ENCODE data around the gene BACE2. TPM values are rescaled to one million over a fixed set of nuclear protein-coding genes. Genes with fewer than 3 reads are reported as not detected.

The BACE2 gene
- total and polyA plus RNA-seq, 7 donors, result 5.3 to 16.0 (median 7.2) TPM

DNA sequence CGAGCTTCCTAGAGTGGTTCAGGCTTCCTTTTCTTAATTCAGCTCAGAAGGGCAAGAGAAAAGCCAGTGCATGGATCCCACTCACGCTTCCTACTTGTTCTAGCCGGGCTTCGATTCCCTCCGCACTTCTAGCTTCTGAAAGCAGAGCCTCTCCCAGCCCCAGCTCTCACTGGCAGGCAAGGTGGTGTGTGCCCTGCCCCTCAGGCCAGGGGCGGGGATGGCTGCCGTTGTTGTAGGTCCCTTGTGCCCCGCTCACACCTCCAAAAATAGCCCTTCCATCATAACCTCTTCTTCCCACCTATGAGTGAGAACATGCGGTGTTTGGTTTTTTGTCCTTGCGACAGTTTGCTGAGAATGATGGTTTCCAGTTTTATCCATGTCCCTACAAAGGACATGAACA lies 31.6 kb downstream of the BACE2 start:
- Histone ChIP-seq H3K4me3 (no peak overlapping the region), H3K36me3 (ENCODE audit: insufficient read depth in 1 of 2, low read depth in 1 of 2) (no peaks in the 10 kb centered on the region), H3K9me3 (no peaks in the 10 kb centered on the region), H3K27me3 (ENCODE audit: insufficient read depth in 3 of 3, low read length in 2 of 3) (no peaks in the 10 kb centered on the region), H3K4me1 (no peaks in the 10 kb centered on the region), H3K27ac (no peak overlapping the region)
- TF ChIP-seq, protein P1, sequence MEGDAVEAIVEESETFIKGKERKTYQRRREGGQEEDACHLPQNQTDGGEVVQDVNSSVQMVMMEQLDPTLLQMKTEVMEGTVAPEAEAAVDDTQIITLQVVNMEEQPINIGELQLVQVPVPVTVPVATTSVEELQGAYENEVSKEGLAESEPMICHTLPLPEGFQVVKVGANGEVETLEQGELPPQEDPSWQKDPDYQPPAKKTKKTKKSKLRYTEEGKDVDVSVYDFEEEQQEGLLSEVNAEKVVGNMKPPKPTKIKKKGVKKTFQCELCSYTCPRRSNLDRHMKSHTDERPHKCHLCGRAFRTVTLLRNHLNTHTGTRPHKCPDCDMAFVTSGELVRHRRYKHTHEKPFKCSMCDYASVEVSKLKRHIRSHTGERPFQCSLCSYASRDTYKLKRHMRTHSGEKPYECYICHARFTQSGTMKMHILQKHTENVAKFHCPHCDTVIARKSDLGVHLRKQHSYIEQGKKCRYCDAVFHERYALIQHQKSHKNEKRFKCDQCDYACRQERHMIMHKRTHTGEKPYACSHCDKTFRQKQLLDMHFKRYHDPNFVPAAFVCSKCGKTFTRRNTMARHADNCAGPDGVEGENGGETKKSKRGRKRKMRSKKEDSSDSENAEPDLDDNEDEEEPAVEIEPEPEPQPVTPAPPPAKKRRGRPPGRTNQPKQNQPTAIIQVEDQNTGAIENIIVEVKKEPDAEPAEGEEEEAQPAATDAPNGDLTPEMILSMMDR (IDR thresholded peaks at IDR 0.05), result no peak
- 84 to 88% (median 88%) methylated on average over 10 of the region's 10 CpGs for WGBS, 3 donors
- ATAC-seq, result no peak
- intact Hi-C loops (cut with DNase I), result no loop called here
- DNase-seq, result no peak

DNA sequence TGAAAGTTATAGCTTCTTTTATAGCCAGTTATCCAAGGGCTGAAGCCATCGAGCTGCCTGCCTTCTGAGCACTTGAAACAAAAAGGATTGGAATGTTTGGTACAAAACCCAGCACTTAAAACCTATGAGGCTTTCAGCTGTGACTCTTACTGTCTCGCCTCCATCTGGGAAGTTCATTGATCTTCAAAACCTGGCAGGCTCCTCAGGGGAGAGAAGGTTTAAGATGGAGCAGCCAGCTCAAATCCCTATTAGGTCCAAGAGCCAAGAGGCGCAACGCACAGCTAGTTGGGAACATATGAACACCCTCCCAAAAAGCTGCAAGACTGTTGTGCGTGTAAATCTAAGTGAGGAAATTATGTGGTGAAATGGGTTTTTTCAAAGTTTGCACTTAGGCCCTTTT lies 33.4 kb downstream of the BACE2 start:
- 81 to 83% (median 82%) methylated on average over 5 of the region's 5 CpGs for WGBS, 3 donors
- Histone ChIP-seq H3K4me1 (no peaks in the 10 kb centered on the region), H3K4me3 (no peak overlapping the region), H3K27me3 (ENCODE audit: insufficient read depth in 3 of 3, low read length in 2 of 3) (no peaks in the 10 kb centered on the region), H3K36me3 (ENCODE audit: insufficient read depth in 1 of 2, low read depth in 1 of 2) (no peaks in the 10 kb centered on the region), H3K9me3 (no peaks in the 10 kb centered on the region), H3K27ac (no peak overlapping the region)
- intact Hi-C loops (cut with DNase I), result no loop called here
- no peak for ATAC-seq
- no peak for DNase-seq
- TF ChIP-seq, protein P1 (IDR thresholded peaks at IDR 0.05), result no peak

DNA sequence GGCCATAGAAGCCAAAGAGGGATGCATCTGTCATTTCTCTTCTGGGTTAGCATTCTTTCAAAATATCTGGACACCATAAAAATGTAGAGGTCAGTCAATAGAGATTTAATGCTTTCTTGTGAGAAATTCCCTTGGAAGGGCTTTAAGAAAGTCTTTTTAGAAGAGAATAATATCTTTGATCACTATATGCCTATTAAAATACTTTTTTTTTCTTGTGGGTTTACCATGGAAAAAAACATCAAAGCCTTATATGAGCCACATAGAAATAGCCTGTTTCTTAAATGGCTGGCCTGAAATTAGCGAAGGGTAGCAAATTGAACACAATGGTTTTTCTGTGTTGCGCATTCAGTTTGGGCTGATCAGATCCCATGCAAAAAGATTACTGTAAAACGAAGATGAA lies 36.8 kb downstream of the BACE2 start:
- no peak for ATAC-seq
- no peaks in the 10 kb centered on the region for H3K9me3 ChIP-seq
- no peak for DNase-seq
- intact Hi-C loops (cut with DNase I), result no loop called here
- TF ChIP-seq, protein P1 (IDR thresholded peaks at IDR 0.05), result no peak
- H3K36me3 ChIP-seq (ENCODE audit: insufficient read depth in 1 of 2, low read depth in 1 of 2), result no peaks in the 10 kb centered on the region
- no peaks in the 10 kb centered on the region for H3K4me1 ChIP-seq
- no peak overlapping the region for H3K27ac ChIP-seq
- H3K4me3 ChIP-seq, result no peak overlapping the region
- 67 to 87% (median 85%) methylated on average over 3 of the region's 3 CpGs for WGBS, 3 donors
- H3K27me3 ChIP-seq (ENCODE audit: insufficient read depth in 3 of 3, low read length in 2 of 3), result no peaks in the 10 kb centered on the region

DNA sequence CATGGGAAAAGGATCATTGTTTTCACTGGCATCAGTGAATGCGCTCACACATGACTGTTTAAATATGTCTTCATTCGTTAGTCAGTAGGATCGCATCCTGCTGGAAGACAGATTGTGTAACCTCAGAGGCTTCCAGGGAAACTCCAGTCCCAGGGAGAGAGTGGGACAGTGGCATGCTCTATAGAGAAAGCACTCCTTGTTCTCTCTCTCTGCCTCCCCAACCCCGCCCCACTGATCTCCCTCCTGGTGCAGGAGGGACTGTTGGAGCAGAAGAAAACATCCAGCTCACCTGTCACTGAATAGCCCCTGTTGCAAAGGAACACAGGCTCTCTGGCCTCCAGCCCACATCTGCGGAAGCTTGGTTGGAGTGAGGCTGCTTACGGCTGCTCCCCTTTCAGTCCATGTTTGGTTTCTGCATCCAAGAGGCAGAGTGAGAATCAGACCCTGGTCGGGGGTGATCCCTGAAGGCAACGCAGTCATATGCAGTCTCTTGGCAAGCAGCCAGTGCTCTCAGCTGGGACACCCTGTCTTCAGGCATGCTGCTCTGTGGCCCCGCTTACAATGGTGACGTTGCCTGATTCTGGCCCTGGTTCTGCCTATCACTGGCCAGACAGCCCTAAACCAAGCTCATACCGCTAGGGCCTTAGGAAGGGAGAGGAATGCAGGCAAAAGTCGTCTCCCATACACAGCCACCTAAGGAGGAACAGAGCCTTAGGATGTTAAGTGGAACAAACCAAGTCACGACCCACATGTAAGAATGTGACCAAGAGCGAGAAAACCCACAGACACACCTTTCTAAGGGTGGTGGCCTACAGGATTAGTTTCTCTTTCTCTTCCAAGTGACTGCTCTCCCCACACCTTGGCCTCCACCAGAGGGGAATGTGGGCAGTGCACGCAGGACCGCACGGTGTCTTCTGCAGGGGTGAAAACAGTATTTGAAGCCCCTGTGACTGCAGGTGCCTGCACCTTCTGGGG lies 39.7 kb downstream of the BACE2 start:
- intact Hi-C loops (cut with DNase I), result no loop called here
- ATAC-seq, result peak in 3 of 4 donors; percentile 50 to 71 (median 63)
- Histone ChIP-seq H3K36me3 (ENCODE audit: insufficient read depth in 1 of 2, low read depth in 1 of 2) (no peaks in the 10 kb centered on the region), H3K27ac (peak overlapping the region; percentile 2), H3K4me1 (no peaks in the 10 kb centered on the region), H3K27me3 (ENCODE audit: insufficient read depth in 3 of 3, low read length in 2 of 3) (no peaks in the 10 kb centered on the region), H3K9me3 (no peaks in the 10 kb centered on the region), H3K4me3 (no peak overlapping the region)
- WGBS, 3 donors, result 44 to 56% (median 47%) methylated on average over 17 of the region's 17 CpGs
- DNase-seq, result peak; percentile 46 to 70
- TF ChIP-seq, protein P1 (IDR thresholded peaks at IDR 0.05), result no peak

Data from psoas muscle (tissue), 8 donors.